IPS-11a (cell line): ENCODE measurements around the gene TGFBR3L.
"Not testable (repeated sequence)": the region's sequence is repeated elsewhere in the genome, so short reads cannot be mapped to it uniquely, and the experiment has no call there.

Experiments used
- H3K4me3 ChIP-seq: one replicate; pipeline ENCODE4 v1.5.1; 2013; ENCODE audit warnings: low read depth, low read length, control low read depth

Gene TGFBR3L

DNA sequence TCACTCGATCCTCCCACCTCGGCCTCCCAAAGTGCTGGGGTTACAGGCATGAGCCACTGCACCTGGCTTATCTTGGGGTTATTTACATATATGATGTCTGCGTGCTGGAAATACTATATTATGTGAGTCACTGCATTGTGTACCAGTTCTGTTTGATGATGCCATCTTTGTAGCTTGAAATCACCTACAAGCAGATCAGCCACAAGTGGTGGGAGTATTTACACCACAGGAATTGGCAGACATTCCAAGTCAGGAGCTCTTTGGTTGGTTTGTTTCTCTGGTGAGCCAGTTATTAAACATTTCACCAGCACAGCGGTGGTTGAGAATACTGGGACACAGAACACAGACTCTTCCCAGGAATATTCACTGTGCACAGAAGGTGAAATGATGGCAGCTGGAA lies 33.3 kb downstream of the TGFBR3L start:
- no peak overlapping the region for H3K4me3 ChIP-seq

DNA sequence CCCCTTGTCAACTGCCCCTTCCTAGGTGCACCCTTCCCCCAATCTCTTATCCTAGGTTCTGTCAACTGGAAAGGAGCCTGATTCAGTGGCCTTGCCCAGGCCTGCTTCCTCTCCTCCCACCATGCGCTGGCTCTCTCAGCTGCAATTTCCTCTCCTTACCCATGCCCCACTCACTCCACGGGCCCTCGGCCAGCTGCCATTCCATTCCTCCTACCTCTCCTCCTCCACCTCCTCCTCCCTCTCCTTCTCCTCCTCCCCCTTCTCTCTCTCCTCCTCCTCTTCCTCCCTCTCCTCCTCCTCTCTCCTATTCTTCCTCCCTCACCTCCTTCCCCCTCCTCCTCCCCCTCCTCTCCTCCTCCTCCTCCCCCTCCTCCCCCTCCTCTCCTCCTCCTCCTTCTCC lies 38.4 kb downstream of the TGFBR3L start:
- H3K4me3 ChIP-seq = no peak overlapping the region

DNA sequence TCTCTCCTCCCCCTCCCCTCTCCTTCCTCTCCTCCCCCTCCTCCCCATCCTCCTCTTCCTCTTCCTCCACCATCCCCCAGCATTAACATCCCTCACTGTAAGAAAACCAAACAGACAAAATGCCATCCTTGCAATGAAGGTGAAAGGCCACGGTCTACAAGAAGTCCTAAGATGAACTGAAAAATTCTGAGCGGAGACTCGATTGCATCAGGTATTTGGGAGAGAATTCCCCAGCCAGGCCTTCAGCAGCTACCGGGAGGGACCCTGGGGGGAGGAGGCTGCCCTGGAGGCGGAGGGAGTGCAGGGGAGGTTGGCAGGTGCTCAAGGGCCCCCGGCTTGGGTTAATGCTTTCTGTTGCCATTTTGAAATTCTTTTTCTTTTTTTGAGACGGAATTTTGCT lies 38.9 kb downstream of the TGFBR3L start:
- no peak overlapping the region for H3K4me3 ChIP-seq

DNA sequence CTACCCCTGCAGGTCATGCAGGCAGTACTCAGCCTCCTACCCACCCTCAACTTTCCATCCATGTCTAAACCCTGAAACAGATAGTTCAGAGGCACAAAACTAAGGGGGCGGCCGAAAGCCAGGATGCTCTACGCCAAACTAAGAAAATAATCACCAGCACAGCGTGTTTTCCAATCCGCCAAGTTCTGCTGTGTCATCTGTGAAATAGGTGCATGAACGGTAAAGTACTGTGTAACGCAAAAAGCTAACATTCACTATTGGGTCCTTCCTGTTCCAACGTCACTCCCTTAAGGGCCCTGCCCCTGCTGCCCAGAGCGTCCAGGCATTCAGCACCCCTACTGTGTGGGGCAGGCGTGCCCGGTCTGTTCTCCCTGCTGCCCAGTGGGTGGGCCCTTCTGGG lies 41.1 kb downstream of the TGFBR3L start:
- no peak overlapping the region for H3K4me3 ChIP-seq

DNA sequence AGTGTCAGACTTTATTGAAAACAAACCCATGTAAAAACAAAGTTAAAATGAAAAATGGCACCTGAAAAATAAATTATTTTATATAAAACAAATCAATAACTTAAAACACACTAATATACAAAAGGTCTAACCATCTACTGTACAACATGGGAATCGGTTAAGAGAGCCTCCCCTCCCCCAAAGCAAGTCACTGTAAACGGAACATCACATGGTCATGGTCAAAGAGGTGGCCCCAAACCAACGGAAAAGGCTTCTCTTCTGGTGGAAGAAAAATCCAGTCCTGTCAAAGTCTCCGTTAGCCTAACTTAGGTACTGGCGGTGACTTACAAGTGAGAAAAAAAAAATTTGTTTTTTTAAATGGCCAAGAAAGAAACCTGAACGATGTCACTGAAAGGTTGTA lies 44.6 kb downstream of the TGFBR3L start:
- no peak overlapping the region for H3K4me3 ChIP-seq

DNA sequence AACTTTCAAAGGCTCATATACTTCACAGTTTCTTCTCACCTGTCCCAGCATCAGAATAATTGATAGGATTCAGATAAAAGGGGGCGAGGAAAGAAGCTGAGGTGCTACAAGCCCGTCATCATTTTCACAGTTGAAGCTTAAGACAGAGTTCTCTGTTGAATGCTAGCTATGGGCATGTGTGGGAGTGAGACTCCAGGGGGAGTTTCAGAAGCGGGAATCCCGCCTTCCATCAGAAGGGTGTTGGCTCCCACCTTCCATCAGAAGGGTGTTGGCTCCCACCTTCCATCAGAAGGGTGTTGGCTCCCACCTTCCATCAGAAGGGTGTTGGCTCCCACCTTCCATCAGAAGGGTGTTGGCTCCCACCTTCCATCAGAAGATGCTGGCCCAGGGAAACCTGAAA lies 46.5 kb downstream of the TGFBR3L start:
- H3K4me3 ChIP-seq = not testable (repeated sequence)

DNA sequence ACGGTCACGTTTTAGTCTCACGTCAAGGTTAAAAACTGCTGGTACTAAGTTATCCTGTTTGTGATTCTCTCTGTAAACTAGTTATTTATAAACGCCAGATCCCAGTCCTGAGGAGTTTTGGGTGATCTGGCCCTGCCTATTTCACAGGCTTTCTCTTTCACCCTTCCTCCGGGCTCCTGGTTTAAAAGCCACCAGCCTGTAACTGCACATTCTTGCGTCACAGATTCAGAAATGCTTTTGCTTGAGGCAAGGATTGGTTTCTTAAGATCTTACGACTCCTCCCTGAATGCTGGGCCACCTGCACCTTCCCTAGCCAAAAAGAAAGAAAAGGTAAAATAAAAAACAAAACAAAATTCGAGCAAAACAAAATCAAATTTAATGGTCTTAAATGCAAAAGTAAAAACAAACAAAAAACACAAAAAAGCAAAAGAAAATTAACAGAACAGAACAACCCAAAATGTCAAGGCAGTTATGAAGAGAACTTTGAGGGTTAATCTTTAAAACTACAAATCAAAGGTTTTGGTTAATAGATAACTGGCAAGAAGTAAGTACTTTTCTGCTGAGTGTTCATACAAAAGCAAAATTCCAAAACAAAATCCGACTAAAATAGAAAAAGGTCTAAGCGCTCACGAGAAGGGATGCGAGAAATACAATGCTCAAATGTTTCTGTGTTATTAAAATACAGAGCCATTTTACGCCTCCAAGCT lies 47.4 kb downstream of the TGFBR3L start:
- no peak overlapping the region for H3K4me3 ChIP-seq

DNA sequence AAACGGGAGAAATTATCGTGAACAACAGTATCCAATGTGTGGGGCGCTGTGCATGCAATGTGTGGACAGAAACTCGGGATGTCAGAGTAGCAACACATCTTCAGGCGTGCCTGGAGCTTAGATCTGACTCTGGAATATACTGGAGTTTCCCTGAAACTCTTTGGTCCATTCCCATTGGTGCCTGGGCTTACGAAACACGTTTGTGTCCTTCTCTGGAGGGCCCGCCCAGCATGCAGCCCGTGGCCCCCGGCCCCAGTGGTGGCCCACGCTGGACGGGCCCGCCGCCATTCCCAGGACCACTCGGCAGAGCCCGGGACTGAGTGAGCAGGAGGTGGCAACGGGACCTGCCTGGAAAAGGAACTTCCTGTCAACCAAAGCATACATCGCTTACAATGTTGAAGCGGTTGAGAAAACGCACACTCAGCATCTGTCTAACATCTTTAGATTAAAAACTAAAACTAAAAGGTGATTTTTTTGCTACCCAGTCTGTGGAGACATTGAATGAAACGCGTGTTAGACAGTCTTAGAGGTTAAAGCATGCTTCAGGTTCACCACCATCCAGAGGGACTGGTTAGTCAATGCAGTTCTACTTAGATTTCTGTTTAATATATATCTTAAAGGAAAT lies 48.1 kb downstream of the TGFBR3L start:
- no peak overlapping the region for H3K4me3 ChIP-seq

DNA sequence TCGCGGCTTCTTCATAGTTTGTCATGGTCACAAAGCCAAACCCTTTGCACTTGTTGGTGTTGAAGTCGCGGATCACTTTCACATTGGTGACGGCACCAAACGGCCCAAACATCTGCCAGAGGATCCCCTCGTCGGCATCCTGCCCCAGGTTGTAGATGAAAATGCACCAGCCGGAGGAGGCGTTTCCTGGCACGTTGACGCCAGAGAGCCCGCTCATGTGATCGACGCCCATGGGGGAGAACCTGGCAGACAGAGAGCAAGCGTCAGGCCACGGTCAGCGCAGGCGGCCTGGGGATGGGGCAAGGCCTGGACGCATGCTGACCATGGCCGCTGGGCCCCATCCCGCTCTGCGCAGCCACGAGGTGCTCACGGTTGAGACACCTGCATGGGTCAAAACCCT lies 48.9 kb downstream of the TGFBR3L start:
- no peak overlapping the region for H3K4me3 ChIP-seq

DNA sequence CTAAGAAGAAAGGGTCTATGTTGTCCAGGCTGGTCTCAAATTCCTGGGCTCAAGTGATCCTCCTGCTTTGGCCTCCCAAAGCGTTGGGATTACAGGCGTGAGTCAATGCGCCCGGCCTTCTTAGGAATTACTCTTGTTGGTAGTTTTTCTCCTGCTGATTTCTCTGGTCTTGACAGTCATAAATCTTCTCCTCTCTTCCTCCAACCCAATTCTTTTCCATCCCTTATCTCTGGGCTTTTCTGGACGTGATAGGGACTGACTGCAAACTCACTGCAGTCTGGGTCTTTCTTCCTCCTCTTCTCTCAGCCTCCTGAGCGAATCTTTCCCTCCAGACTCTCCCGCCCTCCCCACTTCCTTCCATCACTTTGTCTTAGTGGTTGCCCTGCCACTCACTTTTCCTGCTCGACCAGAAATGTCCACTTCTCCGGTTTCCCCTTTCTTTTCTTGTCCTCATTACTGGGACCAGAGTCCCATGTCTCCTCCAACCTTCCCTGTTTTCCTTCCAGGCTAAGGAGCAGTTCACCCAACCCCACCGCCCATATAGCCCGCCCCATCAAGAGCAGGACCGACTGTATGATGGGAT lies 50.7 kb downstream of the TGFBR3L start:
- no peak overlapping the region for H3K4me3 ChIP-seq

DNA sequence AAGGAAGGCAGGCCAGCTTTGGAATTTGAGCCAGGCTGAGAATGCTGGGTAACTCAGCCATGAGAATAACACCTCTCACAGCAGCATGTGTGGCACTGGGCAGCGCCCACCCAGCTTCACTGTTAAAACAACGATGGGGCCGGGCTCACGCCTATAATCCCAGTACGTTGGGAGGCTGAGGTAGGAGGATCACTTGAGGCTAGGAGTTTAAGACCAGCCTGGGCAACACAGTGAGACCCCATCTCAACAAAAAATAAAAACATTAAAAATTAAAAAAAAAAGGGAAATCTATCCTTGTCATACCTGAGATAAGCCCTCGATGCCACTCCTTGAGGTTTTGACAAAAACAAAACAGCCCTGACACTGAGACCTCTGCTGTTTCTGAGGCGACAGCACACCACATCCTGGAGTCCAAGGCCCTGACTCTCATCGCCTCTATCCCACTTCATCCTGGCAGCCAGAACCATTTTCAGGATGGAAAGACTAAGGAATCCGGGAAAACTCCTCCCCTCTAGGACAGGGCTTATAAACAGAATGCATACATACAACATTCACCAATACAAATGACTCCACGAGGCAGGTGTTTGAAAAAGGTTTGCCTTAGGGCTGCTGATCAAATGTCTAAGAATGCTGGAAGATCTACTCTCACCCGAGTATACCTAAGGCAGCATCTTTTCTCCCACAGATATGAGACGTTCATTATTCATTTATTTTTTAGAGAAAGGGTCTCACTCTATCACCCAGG lies 51.5 kb downstream of the TGFBR3L start:
- no peak overlapping the region for H3K4me3 ChIP-seq

DNA sequence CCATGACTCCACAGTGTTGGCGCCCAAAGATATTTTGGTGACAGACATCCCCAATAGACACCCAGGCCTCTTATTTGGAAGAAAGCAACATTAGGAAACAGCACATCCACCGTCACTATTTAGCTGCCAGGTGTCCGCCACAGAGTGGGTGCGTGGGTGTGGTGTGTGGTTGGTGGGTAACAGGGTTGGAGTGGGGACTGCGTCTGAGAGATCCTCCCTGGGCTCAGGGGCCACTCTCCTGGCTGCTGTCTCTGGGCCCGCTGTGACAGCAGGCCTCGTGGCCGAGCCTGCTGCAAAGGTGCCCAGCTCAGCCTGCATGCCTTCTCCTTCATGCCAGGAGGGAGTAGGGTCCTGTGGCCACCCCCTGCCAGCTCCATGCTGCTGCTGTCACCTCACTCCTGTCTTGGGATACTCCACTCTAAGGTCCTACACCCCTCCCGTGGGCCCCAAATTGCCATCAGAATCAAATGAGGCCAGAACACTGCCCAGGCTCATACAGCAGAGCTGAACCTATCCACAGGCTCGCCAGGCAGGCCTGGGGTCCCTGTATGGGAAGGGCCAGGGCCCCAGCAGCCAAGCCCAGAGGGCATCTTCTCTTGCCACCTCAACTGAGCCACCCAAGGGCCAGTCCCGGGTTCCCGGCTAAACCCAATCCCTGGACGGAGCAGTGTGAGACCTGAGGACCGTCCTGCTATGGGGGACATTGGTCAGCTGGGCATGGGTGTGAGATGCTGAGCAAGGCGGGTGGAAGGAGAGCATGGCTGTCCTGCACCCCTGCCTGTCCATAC lies 53.6 kb downstream of the TGFBR3L start:
- no peak overlapping the region for H3K4me3 ChIP-seq
